GM13976 (cell line): ENCODE measurements around the gene STIM1.

Experiments
- DNase-seq: peaks from one replicate; pipeline ENCODE4 v3.0.0; 2012; ENCODE audit warnings: low spot score
- in situ Hi-C: fragments of 300-500 bp; cut with MboI; formaldehyde crosslinking; loops from one replicate; pipeline ENCODE4 v1.12.0; 2022; ENCODE audit warnings: low sequenced_read_pairs, mixed read lengths, inconsistent platforms; ENCODE audit not compliant: unreplicated experiment
- TF ChIP-seq, protein P1 (sequence below): IDR thresholded peaks from 2 replicates; pipeline ENCODE4 v1.5.1; 2012; ENCODE audit warnings: borderline replicate concordance, mild to moderate bottlenecking; ENCODE audit not compliant: insufficient read depth; ENCODE audit errors: extremely low read depth, missing control alignments, control extremely low read depth

STIM1 gene

DNA sequence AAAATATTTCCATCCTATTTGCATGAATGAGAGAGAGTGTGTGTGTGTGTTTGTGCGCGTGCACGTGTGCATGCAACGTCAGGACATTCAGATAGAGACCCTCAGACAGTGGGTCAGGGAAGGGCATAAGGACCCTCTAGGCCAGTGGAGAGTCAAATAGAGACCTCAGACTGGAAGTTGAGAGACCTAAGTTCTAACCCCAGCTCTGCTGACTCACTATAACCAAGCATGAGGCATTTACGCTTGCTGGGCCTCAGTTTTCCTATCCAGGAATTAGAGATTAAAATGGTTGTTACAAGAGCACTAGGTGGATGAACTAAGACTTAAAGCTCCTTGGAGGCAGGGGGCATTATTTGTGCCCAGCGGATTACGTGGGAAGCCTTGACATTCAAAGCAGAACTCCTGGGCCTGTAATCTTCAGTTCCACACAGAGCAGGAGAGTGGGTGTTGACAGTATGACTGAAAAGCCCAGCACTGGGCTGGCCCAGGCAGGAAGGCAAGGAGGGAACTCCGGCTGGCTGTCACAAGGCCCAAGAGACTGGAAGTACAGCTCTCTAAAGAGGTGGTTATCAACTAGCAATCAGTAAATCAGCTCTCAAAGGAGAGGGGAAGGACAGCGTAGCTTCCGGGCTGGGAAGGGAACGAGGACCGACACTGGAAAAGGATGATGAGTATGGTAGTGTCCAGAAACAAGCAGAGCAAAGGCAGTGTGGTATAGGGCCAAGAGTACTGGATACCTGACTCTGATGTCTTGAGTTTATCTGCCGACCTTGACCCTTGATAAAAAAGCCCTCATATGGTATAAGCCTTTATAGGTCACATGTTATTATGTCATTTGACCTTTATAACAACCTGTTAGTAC lies 23.9 kb upstream of the STIM1 start:
- in situ Hi-C loops, result no loop called here
- TF ChIP-seq, protein P1, sequence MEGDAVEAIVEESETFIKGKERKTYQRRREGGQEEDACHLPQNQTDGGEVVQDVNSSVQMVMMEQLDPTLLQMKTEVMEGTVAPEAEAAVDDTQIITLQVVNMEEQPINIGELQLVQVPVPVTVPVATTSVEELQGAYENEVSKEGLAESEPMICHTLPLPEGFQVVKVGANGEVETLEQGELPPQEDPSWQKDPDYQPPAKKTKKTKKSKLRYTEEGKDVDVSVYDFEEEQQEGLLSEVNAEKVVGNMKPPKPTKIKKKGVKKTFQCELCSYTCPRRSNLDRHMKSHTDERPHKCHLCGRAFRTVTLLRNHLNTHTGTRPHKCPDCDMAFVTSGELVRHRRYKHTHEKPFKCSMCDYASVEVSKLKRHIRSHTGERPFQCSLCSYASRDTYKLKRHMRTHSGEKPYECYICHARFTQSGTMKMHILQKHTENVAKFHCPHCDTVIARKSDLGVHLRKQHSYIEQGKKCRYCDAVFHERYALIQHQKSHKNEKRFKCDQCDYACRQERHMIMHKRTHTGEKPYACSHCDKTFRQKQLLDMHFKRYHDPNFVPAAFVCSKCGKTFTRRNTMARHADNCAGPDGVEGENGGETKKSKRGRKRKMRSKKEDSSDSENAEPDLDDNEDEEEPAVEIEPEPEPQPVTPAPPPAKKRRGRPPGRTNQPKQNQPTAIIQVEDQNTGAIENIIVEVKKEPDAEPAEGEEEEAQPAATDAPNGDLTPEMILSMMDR, result no peak
- DNase-seq, result no peak

DNA sequence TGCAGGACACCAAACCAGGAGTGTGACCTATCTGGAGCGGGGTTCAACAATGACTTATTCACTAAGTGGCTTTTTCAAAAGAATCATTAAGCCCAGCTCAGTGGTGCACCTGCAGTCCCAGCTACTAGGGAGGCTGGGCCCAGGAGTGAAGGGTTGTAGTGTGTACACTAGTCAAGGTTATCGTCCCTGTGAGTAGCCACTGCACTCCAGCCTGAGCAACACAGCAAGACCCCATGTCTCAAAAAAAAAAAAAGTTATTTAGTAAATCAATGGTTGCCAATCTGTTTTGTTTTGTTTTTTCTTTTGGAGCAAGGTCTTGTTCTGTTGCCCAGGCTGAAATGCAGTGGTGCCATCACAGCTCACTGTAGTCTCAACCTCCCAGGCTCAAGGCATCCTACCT lies 22.6 kb upstream of the STIM1 start:
- TF ChIP-seq, protein P1, result no peak
- in situ Hi-C loops, result no loop called here
- no peak for DNase-seq

GRCh38 chr11:3833449-3833848 lies 22.0 kb upstream of the STIM1 start:
- DNase-seq, result no peak
- TF ChIP-seq, protein P1, result no peak
- in situ Hi-C loops, result no loop called here

GRCh38 chr11:3834349-3834663 lies 21.2 kb upstream of the STIM1 start:
- no peak for DNase-seq
- TF ChIP-seq, protein P1, result no peak
- in situ Hi-C loops, result no loop called here

- TF ChIP-seq, protein P1, result no peak
- DNase-seq, result no peak
- in situ Hi-C loops, result no loop called here
These were observed 20.6 kb upstream of the STIM1 start for GRCh38 chr11:3834664-3835461.

- TF ChIP-seq, protein P1, result no peak
- in situ Hi-C loops, result no loop called here
- no peak for DNase-seq
These were observed 19.7 kb upstream of the STIM1 start for GRCh38 chr11:3835751-3836150.
